Peyer's patch (tissue), 4 donors: ENCODE data around the gene MAP3K15. TPM values are rescaled to one million over a fixed set of nuclear protein-coding genes. Genes with fewer than 3 reads are reported as not detected.
A peak's percentile ranks its signal among the peaks of the same experiment; 100 is the strongest.
"Not testable (repeated sequence)": the region's sequence is repeated elsewhere in the genome, so short reads cannot be mapped to it uniquely, and the experiment has no call there.

ENCODE experiments used
- DNase-seq, 3 donors: peaks; one replicate each; pipeline ENCODE4 v3.0.0-alpha.2; 2017 to 2019
- H3K27ac ChIP-seq, 4 donors: fragments of 200-600 bp; sonication (generic); one replicate each; pipeline ENCODE4 v1.5.1; 2016 to 2019
- H3K27me3 ChIP-seq, 2 donors: fragments of 200-600 bp; sonication (generic); one replicate each; pipeline ENCODE4 v1.5.1; 2019
- H3K36me3 ChIP-seq, 3 donors: fragments of 200-600 bp; sonication (generic); one replicate each; pipeline ENCODE4 v1.5.1; 2016 to 2019
- H3K4me1 ChIP-seq, 4 donors: fragments of 200-600 bp; sonication (generic); one replicate each; pipeline ENCODE4 v1.5.1; 2016 to 2019
- H3K4me3 ChIP-seq, 4 donors: fragments of 200-600 bp; sonication (generic); 1 replicate in 3 of 4; 2 replicates in 1 of 4; pipeline ENCODE4 v1.5.1; 2016 to 2019; ENCODE audit warnings: mild to moderate bottlenecking in 1 of 4
- H3K9me3 ChIP-seq, 4 donors: fragments of 200-600 bp; sonication (generic); one replicate each; pipeline ENCODE4 v1.5.1; 2016 to 2019; ENCODE audit warnings: mild to moderate bottlenecking in 1 of 4
- POLR2A ChIP-seq, 2 donors: fragments of 450-650 bp; IDR thresholded peaks; one replicate each; pipeline ENCODE4 v1.5.1; 2017; ENCODE audit warnings: antibody characterized with exemption in 2 of 2, mild to moderate bottlenecking in 2 of 2, moderate library complexity in 2 of 2
- total RNA-seq, 4 donors: library from RNA; depleted of rRNA; stranded (reverse); fragments of >200 nt; gene quantifications; one replicate each; pipeline ENCODE4 v1.1.0, GENCODE V29; 2016
- TF ChIP-seq, protein P1 (sequence below), 6 experiments: fragments of 450-650 bp in 4 of 6; fragments of 200-600 bp in 2 of 6; sonication (generic) in 1 of 6; IDR thresholded peaks; one replicate each; pipeline ENCODE4 v1.5.1; 2017 to 2019; ENCODE audit warnings: antibody characterized with exemption in 6 of 6, mild to moderate bottlenecking in 3 of 6, moderate library complexity in 1 of 6

MAP3K15 gene
- total RNA-seq, 4 donors from 2014 or later = not detected

DNA sequence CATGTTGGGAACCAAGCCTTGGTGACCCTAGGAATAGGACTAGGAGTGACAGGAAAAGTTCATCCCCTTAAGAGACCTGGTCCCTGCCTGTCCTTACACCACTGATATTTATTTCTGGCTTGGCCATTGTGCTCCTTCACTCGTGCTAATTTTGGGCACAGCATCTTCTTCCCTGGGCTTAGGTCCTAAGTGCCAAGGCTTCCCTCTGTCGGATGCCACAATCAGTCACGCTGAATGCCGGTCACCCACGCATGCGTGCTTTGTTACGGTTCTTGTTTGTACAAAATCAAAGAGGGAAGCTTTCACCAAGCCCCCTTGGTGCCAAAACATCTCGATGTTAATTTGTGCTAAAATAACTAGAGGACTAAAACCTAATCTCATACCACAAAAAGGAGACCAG is 17.4 kb upstream of the MAP3K15 start:
- DNase-seq = no peak
- no peaks in the 10 kb centered on the region for H3K27me3 ChIP-seq
- H3K4me3 ChIP-seq = no peak overlapping the region
- H3K36me3 ChIP-seq = no peaks in the 10 kb centered on the region
- H3K9me3 ChIP-seq = no peaks in the 10 kb centered on the region
- no peak for TF ChIP-seq POLR2A (IDR thresholded peaks at IDR 0.05)
- TF ChIP-seq, protein P1, sequence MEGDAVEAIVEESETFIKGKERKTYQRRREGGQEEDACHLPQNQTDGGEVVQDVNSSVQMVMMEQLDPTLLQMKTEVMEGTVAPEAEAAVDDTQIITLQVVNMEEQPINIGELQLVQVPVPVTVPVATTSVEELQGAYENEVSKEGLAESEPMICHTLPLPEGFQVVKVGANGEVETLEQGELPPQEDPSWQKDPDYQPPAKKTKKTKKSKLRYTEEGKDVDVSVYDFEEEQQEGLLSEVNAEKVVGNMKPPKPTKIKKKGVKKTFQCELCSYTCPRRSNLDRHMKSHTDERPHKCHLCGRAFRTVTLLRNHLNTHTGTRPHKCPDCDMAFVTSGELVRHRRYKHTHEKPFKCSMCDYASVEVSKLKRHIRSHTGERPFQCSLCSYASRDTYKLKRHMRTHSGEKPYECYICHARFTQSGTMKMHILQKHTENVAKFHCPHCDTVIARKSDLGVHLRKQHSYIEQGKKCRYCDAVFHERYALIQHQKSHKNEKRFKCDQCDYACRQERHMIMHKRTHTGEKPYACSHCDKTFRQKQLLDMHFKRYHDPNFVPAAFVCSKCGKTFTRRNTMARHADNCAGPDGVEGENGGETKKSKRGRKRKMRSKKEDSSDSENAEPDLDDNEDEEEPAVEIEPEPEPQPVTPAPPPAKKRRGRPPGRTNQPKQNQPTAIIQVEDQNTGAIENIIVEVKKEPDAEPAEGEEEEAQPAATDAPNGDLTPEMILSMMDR (IDR thresholded peaks at IDR 0.05) = no peak
- H3K27ac ChIP-seq = no peak overlapping the region
- no peaks in the 10 kb centered on the region for H3K4me1 ChIP-seq

DNA sequence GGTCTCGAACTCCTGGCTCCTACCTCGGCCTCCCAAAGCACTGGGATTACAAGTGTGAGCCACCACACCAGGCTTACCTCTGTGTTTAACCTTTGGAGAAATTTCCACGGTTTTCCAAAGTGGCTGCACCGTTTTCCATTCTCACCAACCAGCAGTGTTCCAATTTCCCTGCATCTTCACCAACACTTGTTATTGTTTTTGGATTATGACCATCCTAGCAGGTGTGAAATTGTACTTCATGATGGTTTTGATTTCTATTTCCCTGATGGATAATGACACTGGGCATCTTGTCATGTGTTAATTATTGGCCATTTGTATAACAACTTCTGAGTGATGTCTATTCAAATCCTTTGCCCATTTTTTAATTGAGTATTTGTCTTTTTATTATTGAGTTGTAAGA is 2.7 kb upstream of the MAP3K15 start:
- no peak overlapping the region for H3K4me3 ChIP-seq
- TF ChIP-seq, protein P1 (IDR thresholded peaks at IDR 0.05) = no peak
- TF ChIP-seq POLR2A (IDR thresholded peaks at IDR 0.05) = no peak
- H3K27me3 ChIP-seq = no peaks in the 10 kb centered on the region
- H3K36me3 ChIP-seq = no peaks in the 10 kb centered on the region
- no peaks in the 10 kb centered on the region for H3K9me3 ChIP-seq
- no peak overlapping the region for H3K27ac ChIP-seq
- H3K4me1 ChIP-seq = peaks cover 0 to 5% (median 0%) of the 10 kb centered on the region in 4 donors
- DNase-seq = no peak

DNA sequence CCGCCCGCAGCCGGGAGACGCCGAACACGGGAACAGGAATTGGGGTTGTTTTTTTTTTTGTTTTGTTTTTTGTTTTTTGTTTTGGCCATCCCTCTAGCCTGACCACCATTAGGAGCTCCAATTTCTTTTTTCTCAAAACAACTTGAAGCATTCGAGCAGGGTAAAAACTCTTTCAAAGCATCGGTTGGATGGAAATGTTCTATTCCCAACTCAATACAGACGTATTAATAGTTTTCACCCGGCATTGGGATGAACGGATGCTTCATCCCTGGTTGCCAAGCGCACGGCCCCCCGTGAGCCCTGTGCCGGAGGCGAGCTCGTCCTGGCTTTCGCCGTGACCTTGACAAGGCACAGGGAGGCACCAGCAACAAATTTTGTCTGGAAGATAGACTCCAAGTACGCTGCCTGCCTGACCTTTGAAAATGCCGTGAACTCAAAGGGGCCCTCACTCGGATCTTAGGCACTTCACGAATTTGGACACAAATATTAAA is 352 bp upstream of the MAP3K15 start:
- H3K4me3 ChIP-seq = peak overlapping the region in 3 of 4 donors; percentile 39 to 46 (median 44)
- H3K27me3 ChIP-seq = no peaks in the 10 kb centered on the region
- no peak for DNase-seq
- peaks cover 0 to 5% (median 0%) of the 10 kb centered on the region in 4 donors for H3K4me1 ChIP-seq
- no peak for TF ChIP-seq POLR2A (IDR thresholded peaks at IDR 0.05)
- TF ChIP-seq, protein P1 (IDR thresholded peaks at IDR 0.05) = no peak
- H3K9me3 ChIP-seq = no peaks in the 10 kb centered on the region
- no peaks in the 10 kb centered on the region for H3K36me3 ChIP-seq
- no peak overlapping the region for H3K27ac ChIP-seq

DNA sequence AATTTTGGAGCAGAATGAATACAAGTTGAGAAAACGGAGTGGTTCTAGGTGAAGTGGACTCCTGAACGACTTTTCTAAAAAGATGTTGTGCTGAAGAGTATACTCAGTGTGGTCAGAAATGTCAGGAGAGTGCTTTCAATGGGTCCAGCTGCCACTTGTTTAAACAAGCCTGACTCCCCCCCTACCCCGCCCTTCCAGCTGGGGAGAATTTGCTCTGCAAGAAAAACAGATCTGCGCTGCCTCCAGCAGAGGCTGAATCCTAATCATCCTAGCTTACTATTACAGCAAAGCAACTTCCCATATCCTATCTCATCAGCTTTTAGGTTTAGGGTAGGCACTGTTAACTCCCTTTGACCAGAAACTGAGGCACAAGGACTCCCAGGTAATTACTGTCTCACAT is 1.9 kb downstream of the MAP3K15 start:
- no peak overlapping the region for H3K4me3 ChIP-seq
- no peak for TF ChIP-seq POLR2A (IDR thresholded peaks at IDR 0.05)
- TF ChIP-seq, protein P1 (IDR thresholded peaks at IDR 0.05) = no peak
- no peaks in the 10 kb centered on the region for H3K36me3 ChIP-seq
- no peaks in the 10 kb centered on the region for H3K27me3 ChIP-seq
- no peak overlapping the region for H3K27ac ChIP-seq
- peaks cover 0 to 5% (median 0%) of the 10 kb centered on the region in 4 donors for H3K4me1 ChIP-seq
- no peaks in the 10 kb centered on the region for H3K9me3 ChIP-seq
- no peak for DNase-seq

DNA sequence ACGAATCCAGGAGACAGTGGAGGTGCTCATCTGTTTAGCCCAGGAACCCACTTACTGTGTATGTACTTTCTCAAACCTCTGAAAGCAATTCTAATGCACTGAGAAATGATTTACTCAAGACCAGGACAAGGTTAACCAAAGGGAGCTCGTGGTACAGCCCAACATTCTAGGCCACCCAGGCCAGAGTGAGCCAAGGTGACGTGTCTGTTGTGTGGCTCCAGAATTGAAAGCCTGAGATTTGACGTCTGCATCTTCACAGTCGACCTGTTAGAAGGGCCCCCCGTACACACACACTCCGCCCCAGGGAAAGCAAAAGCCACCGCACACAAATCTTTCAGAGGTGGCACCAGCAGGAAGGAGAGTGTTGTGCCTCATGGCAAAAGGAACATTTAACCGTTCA is 2.3 kb downstream of the MAP3K15 start:
- peaks cover 0 to 5% (median 0%) of the 10 kb centered on the region in 4 donors for H3K4me1 ChIP-seq
- no peak for TF ChIP-seq POLR2A (IDR thresholded peaks at IDR 0.05)
- TF ChIP-seq, protein P1 (IDR thresholded peaks at IDR 0.05) = no peak
- H3K27ac ChIP-seq = no peak overlapping the region
- DNase-seq = no peak
- no peaks in the 10 kb centered on the region for H3K36me3 ChIP-seq
- H3K9me3 ChIP-seq = no peaks in the 10 kb centered on the region
- H3K27me3 ChIP-seq = no peaks in the 10 kb centered on the region
- no peak overlapping the region for H3K4me3 ChIP-seq

DNA sequence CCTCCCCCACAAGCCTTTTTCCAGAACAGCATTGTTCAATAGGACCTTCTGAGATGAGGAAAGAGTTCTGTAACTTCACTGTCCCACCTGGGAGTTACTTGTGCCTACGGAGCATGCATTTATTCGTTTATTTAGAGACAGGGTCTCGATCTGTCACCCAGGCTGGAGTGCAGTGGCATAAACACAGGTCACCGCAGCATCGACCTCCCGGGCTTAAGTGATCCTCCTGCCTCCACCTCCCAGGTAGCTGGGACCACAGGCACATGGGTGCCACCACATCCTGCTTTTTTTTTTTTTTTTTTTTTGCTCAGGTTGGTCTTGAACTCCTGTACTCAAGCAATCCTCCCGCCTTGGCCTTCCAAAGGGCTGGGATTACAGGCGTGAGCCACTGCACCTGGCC is 2.9 kb downstream of the MAP3K15 start:
- no peak for TF ChIP-seq POLR2A (IDR thresholded peaks at IDR 0.05)

DNA sequence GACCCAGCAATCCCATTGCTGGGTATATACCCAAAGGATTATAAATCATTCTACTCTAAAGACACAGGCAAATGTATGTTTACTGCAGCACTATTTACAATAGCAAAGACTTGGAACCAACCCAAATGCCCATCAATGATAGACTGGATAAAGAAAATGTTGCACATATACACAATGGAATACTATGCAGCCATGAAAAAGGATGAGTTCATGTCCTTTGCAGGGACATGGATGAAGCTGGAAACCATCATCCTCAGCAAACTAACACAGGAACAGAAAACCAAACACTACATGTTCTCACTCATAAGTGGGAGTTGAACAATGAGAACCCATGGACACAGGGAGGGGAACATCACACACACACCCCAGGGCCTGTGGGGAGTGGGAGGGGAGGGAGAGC is 3.5 kb downstream of the MAP3K15 start:
- not testable (repeated sequence) for H3K27ac ChIP-seq, H3K4me1 ChIP-seq, DNase-seq, H3K36me3 ChIP-seq, H3K4me3 ChIP-seq, H3K27me3 ChIP-seq, H3K9me3 ChIP-seq

More for the DNA sequence above, 2.9 kb downstream of the MAP3K15 start:
- no peaks in the 10 kb centered on the region for H3K9me3 ChIP-seq
- no peaks in the 10 kb centered on the region for H3K36me3 ChIP-seq
- no peak for DNase-seq
- H3K27ac ChIP-seq = no peak overlapping the region
- H3K4me1 ChIP-seq = peaks cover 0 to 5% (median 0%) of the 10 kb centered on the region in 4 donors
- H3K27me3 ChIP-seq = no peaks in the 10 kb centered on the region
- no peak overlapping the region for H3K4me3 ChIP-seq
